GM12892 (cell line): Measurements from ENCODE around the gene FOXS1.

Source experiments
- POLR2A ChIP-seq: IDR thresholded peaks from 2 replicates; pipeline ENCODE4 v1.6.1; 2011; ENCODE audit warnings: low read depth, low read length, control low read depth
- POLR2AphosphoS5 ChIP-seq: IDR thresholded peaks from 2 replicates; pipeline ENCODE4 v1.6.1; 2011; ENCODE audit warnings: low read depth, low read length, control low read depth
- TAF1 ChIP-seq: IDR thresholded peaks from 2 replicates; pipeline ENCODE4 v1.6.1; 2011; ENCODE audit warnings: low read depth, mild to moderate bottlenecking, control low read depth, low read length, borderline replicate concordance

DNA sequence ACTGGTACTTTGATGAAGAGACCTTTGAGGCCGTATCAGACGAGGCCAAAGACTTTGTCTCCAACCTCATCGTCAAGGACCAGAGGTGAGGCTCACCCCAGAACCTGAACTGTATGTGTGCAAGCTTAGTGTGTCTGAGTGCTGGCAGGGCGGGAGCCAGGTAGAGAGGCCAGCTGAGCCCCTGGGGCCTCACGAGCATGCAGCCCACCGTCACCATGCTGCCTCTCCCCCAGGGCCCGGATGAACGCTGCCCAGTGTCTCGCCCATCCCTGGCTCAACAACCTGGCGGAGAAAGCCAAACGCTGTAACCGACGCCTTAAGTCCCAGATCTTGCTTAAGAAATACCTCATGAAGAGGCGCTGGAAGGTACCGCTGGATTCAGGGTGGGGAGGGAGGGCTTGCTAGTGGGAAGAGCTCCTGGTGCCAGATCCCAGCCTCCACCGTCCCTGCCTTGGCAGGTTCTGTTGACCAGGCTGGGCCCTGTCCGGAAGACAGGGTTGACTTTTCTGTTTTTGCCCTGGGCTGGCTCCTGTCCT lies 13.6 kb downstream of the FOXS1 start:
- TF ChIP-seq POLR2A (no peak), TAF1 (no peak), POLR2AphosphoS5 (no peak)
